Rectal smooth muscle tissue (tissue), 1 donor: ENCODE measurements around the gene MED19.

Source experiments
- H3K27ac ChIP-seq: one replicate; pipeline ENCODE4 v1.7.0; 2013; ENCODE audit warnings: low read depth, low read length, inconsistent platforms
- H3K27me3 ChIP-seq: one replicate; pipeline ENCODE4 v1.7.0; 2013; ENCODE audit warnings: low read length; ENCODE audit not compliant: control insufficient read depth, insufficient read depth
- H3K36me3 ChIP-seq: one replicate; pipeline ENCODE4 v1.7.0; 2013; ENCODE audit warnings: low read length; ENCODE audit not compliant: control insufficient read depth, insufficient read depth
- H3K4me1 ChIP-seq: one replicate; pipeline ENCODE4 v1.7.0; 2013; ENCODE audit warnings: low read length; ENCODE audit not compliant: control insufficient read depth, insufficient read depth
- H3K4me3 ChIP-seq: one replicate; pipeline ENCODE4 v1.7.0; 2013; ENCODE audit warnings: low read length
- H3K9ac ChIP-seq: one replicate; pipeline ENCODE4 v1.7.0; 2013; ENCODE audit warnings: low read length

Gene MED19

GRCh38 chr11:57711414-57712255, at the start of gene MED19:
MED19 (minus strand) TSS chr11:57712215; CDS start chr11:57712179, 36 bp downstream.
- Histone ChIP-seq H3K36me3 (no peaks in the 10 kb centered on the region), H3K27me3 (no peaks in the 10 kb centered on the region), H3K4me1 (peaks cover 18% of the 10 kb centered on the region), H3K9ac (peak within 1 kb of the TSS; percentile 77), H3K4me3 (peak within 1 kb of the TSS; percentile 93), H3K27ac (peak within 1 kb of the TSS; percentile 86)

GRCh38 chr11:57758174-57758573, 46.2 kb upstream of the MED19 start:
- no peak overlapping the region for H3K9ac ChIP-seq
- no peak overlapping the region for H3K4me3 ChIP-seq
- H3K4me1 ChIP-seq = no peaks in the 10 kb centered on the region
- H3K36me3 ChIP-seq = no peaks in the 10 kb centered on the region
- H3K27ac ChIP-seq = no peak overlapping the region
- H3K27me3 ChIP-seq = no peaks in the 10 kb centered on the region

GRCh38 chr11:57752954-57753353, 40.9 kb upstream of the MED19 start:
- Histone ChIP-seq H3K4me3 (no peak overlapping the region), H3K9ac (no peak overlapping the region), H3K4me1 (no peaks in the 10 kb centered on the region), H3K27me3 (no peaks in the 10 kb centered on the region), H3K36me3 (no peaks in the 10 kb centered on the region), H3K27ac (no peak overlapping the region)

- H3K4me3 ChIP-seq = no peak within 1 kb of the TSS
- H3K36me3 ChIP-seq = no peaks in the 10 kb centered on the region
- no peak within 1 kb of the TSS for H3K27ac ChIP-seq
- no peak within 1 kb of the TSS for H3K9ac ChIP-seq
- H3K4me1 ChIP-seq = no peaks in the 10 kb centered on the region
- no peaks in the 10 kb centered on the region for H3K27me3 ChIP-seq
Measured at GRCh38 chr11:57751676-57752253, 39.8 kb upstream of the MED19 start, which contains the start of gene BTBD18. BTBD18 (minus strand) TSS chr11:57751819; CDS start chr11:57751188, 631 bp downstream.

GRCh38 chr11:57751176-57751575, 39.2 kb upstream of the MED19 start:
- Histone ChIP-seq H3K9ac (no peak overlapping the region), H3K36me3 (no peaks in the 10 kb centered on the region), H3K27me3 (no peaks in the 10 kb centered on the region), H3K4me3 (no peak overlapping the region), H3K27ac (no peak overlapping the region), H3K4me1 (no peaks in the 10 kb centered on the region)

- H3K27ac ChIP-seq = no peak overlapping the region
- no peak overlapping the region for H3K9ac ChIP-seq
- no peak overlapping the region for H3K4me3 ChIP-seq
- H3K36me3 ChIP-seq = peaks cover 8% of the 10 kb centered on the region
- peaks cover 9% of the 10 kb centered on the region for H3K4me1 ChIP-seq
- H3K27me3 ChIP-seq = no peaks in the 10 kb centered on the region
Measured at GRCh38 chr11:57746920-57747319, 34.9 kb upstream of the MED19 start.

- H3K27me3 ChIP-seq = no peaks in the 10 kb centered on the region
- H3K27ac ChIP-seq = no peak overlapping the region
- H3K9ac ChIP-seq = no peak overlapping the region
- H3K4me1 ChIP-seq = peaks cover 10% of the 10 kb centered on the region
- no peak overlapping the region for H3K4me3 ChIP-seq
- H3K36me3 ChIP-seq = peaks cover 8% of the 10 kb centered on the region
Measured at GRCh38 chr11:57745206-57745605, 33.2 kb upstream of the MED19 start.

- Histone ChIP-seq H3K36me3 (peaks cover 8% of the 10 kb centered on the region), H3K27ac (no peak overlapping the region), H3K9ac (no peak overlapping the region), H3K4me3 (no peak overlapping the region), H3K4me1 (peaks cover 10% of the 10 kb centered on the region), H3K27me3 (no peaks in the 10 kb centered on the region)
Measured at GRCh38 chr11:57744357-57744756, 32.3 kb upstream of the MED19 start.

GRCh38 chr11:57742087-57742452, 30.1 kb upstream of the MED19 start:
- Histone ChIP-seq H3K27ac (peak overlapping the region; percentile 88), H3K27me3 (no peaks in the 10 kb centered on the region), H3K4me3 (peak overlapping the region; percentile 80), H3K4me1 (peaks cover 10% of the 10 kb centered on the region), H3K9ac (peak overlapping the region; percentile 94), H3K36me3 (peaks cover 12% of the 10 kb centered on the region)

GRCh38 chr11:57741132-57742086, 29.4 kb upstream of the MED19 start, which contains the start of gene SELENOH:
SELENOH (plus strand) TSS chr11:57741491; CDS start chr11:57741596, 105 bp downstream.
- Histone ChIP-seq H3K27me3 (no peaks in the 10 kb centered on the region), H3K4me3 (peak within 1 kb of the TSS; percentile 80), H3K36me3 (peaks cover 12% of the 10 kb centered on the region), H3K27ac (peak within 1 kb of the TSS; percentile 88), H3K4me1 (peaks cover 10% of the 10 kb centered on the region), H3K9ac (peak within 1 kb of the TSS; percentile 94)

GRCh38 chr11:57735619-57736298, 23.7 kb upstream of the MED19 start:
- no peaks in the 10 kb centered on the region for H3K4me1 ChIP-seq
- no peak overlapping the region for H3K9ac ChIP-seq
- H3K27me3 ChIP-seq = no peaks in the 10 kb centered on the region
- H3K36me3 ChIP-seq = peaks cover 4% of the 10 kb centered on the region
- H3K4me3 ChIP-seq = no peak overlapping the region
- H3K27ac ChIP-seq = no peak overlapping the region
